GM23248 (cell line): ENCODE results near the gene CCDC170.

Experiments used
- EZH2 ChIP-seq: fragments of 200-600 bp; sonication (generic); IDR thresholded peaks from 2 replicates; pipeline ENCODE4 v1.6.1; 2018; ENCODE audit warnings: antibody characterized with exemption, mild to moderate bottlenecking; ENCODE audit not compliant: insufficient read depth, poor library complexity, severe bottlenecking
- EZH2phosphoT487 ChIP-seq: fragments of 200-600 bp; sonication (generic); IDR thresholded peaks from 2 replicates; pipeline ENCODE4 v1.6.1; 2018; ENCODE audit warnings: antibody characterized with exemption, moderate library complexity, mild to moderate bottlenecking, low read depth; ENCODE audit not compliant: insufficient read depth

- TF ChIP-seq EZH2phosphoT487, result no peak
- TF ChIP-seq EZH2, result no peak
Measured at GRCh38 chr6:151499551-151499950, 5.7 kb downstream of the CCDC170 start.
